ENCODE results near the gene CCNA1. TPM values are rescaled to one million over a fixed set of nuclear protein-coding genes. Genes with fewer than 3 reads are reported as not detected.

CCNA1 gene
- total RNA-seq, 2 experiments from 2014 or later: 0.16 TPM; not detected in 1

- H3K27me3 Mint-ChIP-seq: peaks cover 38% of the 10 kb centered on the region
- H3K4me3 Mint-ChIP-seq: no peak overlapping the region
- H3K4me1 Mint-ChIP-seq: peaks cover 20% of the 10 kb centered on the region
- no peak overlapping the region for H3K27ac Mint-ChIP-seq
- no peak for DNase-seq
- no peaks in the 10 kb centered on the region for H3K36me3 Mint-ChIP-seq
- H3K9me3 Mint-ChIP-seq: no peaks in the 10 kb centered on the region
These were observed 4.5 kb downstream of the CCNA1 start for GRCh38 chr13:36436811-36437210.

- DNase-seq: no peak
- H3K27me3 Mint-ChIP-seq: peaks cover 22% of the 10 kb centered on the region
- no peaks in the 10 kb centered on the region for H3K36me3 Mint-ChIP-seq
- no peak overlapping the region for H3K27ac Mint-ChIP-seq
- no peaks in the 10 kb centered on the region for H3K9me3 Mint-ChIP-seq
- peak overlapping the region; percentile 8 for H3K4me3 Mint-ChIP-seq
- peaks cover 14% of the 10 kb centered on the region for H3K4me1 Mint-ChIP-seq
These were observed 6.5 kb downstream of the CCNA1 start for GRCh38 chr13:36438594-36439483.

- Mint-ChIP-seq H3K27me3 (peaks cover 23% of the 10 kb centered on the region), H3K4me1 (no peaks in the 10 kb centered on the region), H3K36me3 (no peaks in the 10 kb centered on the region), H3K27ac (no peak overlapping the region), H3K9me3 (no peaks in the 10 kb centered on the region), H3K4me3 (no peak overlapping the region)
- no peak for DNase-seq
These were observed 13.0 kb downstream of the CCNA1 start for GRCh38 chr13:36445278-36445677.

GRCh38 chr13:36445891-36446351 lies 13.6 kb downstream of the CCNA1 start:
- no peak overlapping the region for H3K4me3 Mint-ChIP-seq
- H3K4me1 Mint-ChIP-seq: no peaks in the 10 kb centered on the region
- H3K9me3 Mint-ChIP-seq: no peaks in the 10 kb centered on the region
- no peaks in the 10 kb centered on the region for H3K36me3 Mint-ChIP-seq
- H3K27me3 Mint-ChIP-seq: peaks cover 29% of the 10 kb centered on the region
- no peak for DNase-seq
- H3K27ac Mint-ChIP-seq: no peak overlapping the region

GRCh38 chr13:36447501-36447900 lies 15.2 kb downstream of the CCNA1 start:
- no peak overlapping the region for H3K27ac Mint-ChIP-seq
- DNase-seq: no peak
- H3K4me1 Mint-ChIP-seq: peaks cover 4% of the 10 kb centered on the region
- no peak overlapping the region for H3K4me3 Mint-ChIP-seq
- H3K9me3 Mint-ChIP-seq: no peaks in the 10 kb centered on the region
- H3K27me3 Mint-ChIP-seq: peaks cover 32% of the 10 kb centered on the region
- no peaks in the 10 kb centered on the region for H3K36me3 Mint-ChIP-seq

- Mint-ChIP-seq H3K27me3 (peaks cover 32% of the 10 kb centered on the region), H3K36me3 (no peaks in the 10 kb centered on the region), H3K27ac (no peak overlapping the region), H3K4me1 (peaks cover 4% of the 10 kb centered on the region), H3K9me3 (no peaks in the 10 kb centered on the region), H3K4me3 (no peak overlapping the region)
- no peak for DNase-seq
These were observed 18.2 kb downstream of the CCNA1 start for GRCh38 chr13:36450534-36450933.

- H3K27ac Mint-ChIP-seq: no peak overlapping the region
- no peaks in the 10 kb centered on the region for H3K9me3 Mint-ChIP-seq
- H3K4me1 Mint-ChIP-seq: peaks cover 4% of the 10 kb centered on the region
- no peak for DNase-seq
- H3K4me3 Mint-ChIP-seq: no peak overlapping the region
- no peaks in the 10 kb centered on the region for H3K36me3 Mint-ChIP-seq
- H3K27me3 Mint-ChIP-seq: peaks cover 29% of the 10 kb centered on the region
These were observed 21.2 kb downstream of the CCNA1 start for GRCh38 chr13:36453516-36453915.

- no peak overlapping the region for H3K27ac Mint-ChIP-seq
- H3K36me3 Mint-ChIP-seq: no peaks in the 10 kb centered on the region
- H3K4me3 Mint-ChIP-seq: no peak overlapping the region
- H3K9me3 Mint-ChIP-seq: no peaks in the 10 kb centered on the region
- H3K27me3 Mint-ChIP-seq: peaks cover 25% of the 10 kb centered on the region
- no peak for DNase-seq
- H3K4me1 Mint-ChIP-seq: peaks cover 4% of the 10 kb centered on the region
These were observed 21.8 kb downstream of the CCNA1 start for GRCh38 chr13:36454121-36454520.

GRCh38 chr13:36454987-36455386 lies 22.7 kb downstream of the CCNA1 start:
- no peaks in the 10 kb centered on the region for H3K9me3 Mint-ChIP-seq

GRCh38 chr13:36456577-36456976 lies 24.3 kb downstream of the CCNA1 start:
- Mint-ChIP-seq H3K36me3 (no peaks in the 10 kb centered on the region), H3K27ac (no peak overlapping the region), H3K27me3 (peaks cover 12% of the 10 kb centered on the region), H3K4me3 (no peak overlapping the region), H3K4me1 (peaks cover 2% of the 10 kb centered on the region), H3K9me3 (no peaks in the 10 kb centered on the region)
- DNase-seq: no peak

More at GRCh38 chr13:36454987-36455386, 22.7 kb downstream of the CCNA1 start:
- H3K27ac Mint-ChIP-seq: no peak overlapping the region
- DNase-seq: no peak
- H3K4me1 Mint-ChIP-seq: peaks cover 4% of the 10 kb centered on the region
- no peak overlapping the region for H3K4me3 Mint-ChIP-seq
- H3K27me3 Mint-ChIP-seq: peaks cover 19% of the 10 kb centered on the region
- no peaks in the 10 kb centered on the region for H3K36me3 Mint-ChIP-seq

- DNase-seq: no peak
- Mint-ChIP-seq H3K9me3 (peaks cover 2% of the 10 kb centered on the region), H3K27ac (no peak overlapping the region), H3K27me3 (peaks cover 10% of the 10 kb centered on the region), H3K36me3 (no peaks in the 10 kb centered on the region), H3K4me3 (no peak overlapping the region), H3K4me1 (no peaks in the 10 kb centered on the region)
These were observed 29.2 kb downstream of the CCNA1 start for GRCh38 chr13:36461506-36461905.

GRCh38 chr13:36475468-36475867 lies 43.2 kb downstream of the CCNA1 start:
- Mint-ChIP-seq H3K27me3 (peaks cover 13% of the 10 kb centered on the region), H3K36me3 (peaks cover 2% of the 10 kb centered on the region), H3K27ac (no peak overlapping the region), H3K4me3 (no peak overlapping the region), H3K4me1 (no peaks in the 10 kb centered on the region), H3K9me3 (peaks cover 13% of the 10 kb centered on the region)
- DNase-seq: no peak

- DNase-seq: no peak
- Mint-ChIP-seq H3K4me3 (no peak overlapping the region), H3K27me3 (peaks cover 8% of the 10 kb centered on the region), H3K36me3 (peaks cover 2% of the 10 kb centered on the region), H3K27ac (no peak overlapping the region), H3K9me3 (peaks cover 16% of the 10 kb centered on the region), H3K4me1 (no peaks in the 10 kb centered on the region)
These were observed 44.4 kb downstream of the CCNA1 start for GRCh38 chr13:36476661-36477060.

GRCh38 chr13:36480726-36481427 lies 48.6 kb downstream of the CCNA1 start:
- H3K9me3 Mint-ChIP-seq: peaks cover 17% of the 10 kb centered on the region
- H3K4me3 Mint-ChIP-seq: no peak overlapping the region
- DNase-seq: no peak
- H3K27me3 Mint-ChIP-seq: no peaks in the 10 kb centered on the region
- H3K27ac Mint-ChIP-seq: no peak overlapping the region
- H3K4me1 Mint-ChIP-seq: no peaks in the 10 kb centered on the region
- H3K36me3 Mint-ChIP-seq: peaks cover 2% of the 10 kb centered on the region

- peaks cover 3% of the 10 kb centered on the region for H3K9me3 Mint-ChIP-seq
- DNase-seq: no peak
- no peaks in the 10 kb centered on the region for H3K36me3 Mint-ChIP-seq
- no peaks in the 10 kb centered on the region for H3K4me1 Mint-ChIP-seq
- H3K4me3 Mint-ChIP-seq: no peak overlapping the region
- peaks cover 5% of the 10 kb centered on the region for H3K27me3 Mint-ChIP-seq
- H3K27ac Mint-ChIP-seq: no peak overlapping the region
These were observed 57.8 kb downstream of the CCNA1 start for GRCh38 chr13:36490055-36490454.

Data from activated naive CD8-positive, alpha-beta T cell treated with anti-CD3 and anti-CD28 coated beads for 36 hours (primary cell).